ENCODE data around the gene IQCM.
"Not testable (repeated sequence)": the region's sequence is repeated elsewhere in the genome, so short reads cannot be mapped to it uniquely, and the experiment has no call there.

The IQCM gene

DNA sequence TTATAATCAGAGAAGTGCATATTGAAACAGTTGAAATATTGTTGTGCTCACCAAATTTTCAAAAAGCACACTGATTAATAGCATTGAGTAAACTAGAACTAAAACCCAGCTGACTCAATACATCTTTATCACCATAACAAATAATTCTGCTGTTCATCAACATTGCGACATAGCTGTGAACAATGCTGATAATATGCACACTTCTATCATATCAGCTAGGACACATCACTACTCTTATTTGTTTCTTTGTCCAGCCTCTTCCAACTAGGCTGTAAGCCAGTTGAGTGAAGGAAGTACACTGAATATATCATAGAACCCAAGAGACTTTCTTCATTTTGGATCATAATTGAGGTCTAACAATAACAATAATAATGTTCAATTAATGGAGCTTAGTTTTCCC lies 349.7 kb downstream of the IQCM start:
- no peak for DNase-seq (ENCODE audit: low spot score)

DNA sequence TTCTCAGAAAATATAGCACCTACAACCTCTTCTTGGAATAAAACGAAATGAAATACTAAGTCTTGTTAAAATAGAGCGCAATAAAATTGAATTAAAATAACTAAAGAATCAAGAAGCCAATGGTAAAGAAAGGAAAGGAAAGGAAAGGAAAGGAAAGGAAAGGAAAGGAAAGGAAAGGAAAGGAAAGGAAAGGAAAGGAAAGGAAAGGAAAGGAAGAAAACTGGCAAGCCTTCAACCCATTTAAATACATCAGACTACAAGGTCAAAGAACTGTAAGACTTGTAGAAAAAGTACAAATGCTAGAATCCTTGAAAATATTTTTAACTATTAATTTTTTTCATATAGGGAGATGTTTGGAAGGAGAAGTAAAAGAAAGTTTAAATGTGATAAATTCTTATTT lies 372.1 kb downstream of the IQCM start:
- DNase-seq (ENCODE audit: low spot score), result no peak

DNA sequence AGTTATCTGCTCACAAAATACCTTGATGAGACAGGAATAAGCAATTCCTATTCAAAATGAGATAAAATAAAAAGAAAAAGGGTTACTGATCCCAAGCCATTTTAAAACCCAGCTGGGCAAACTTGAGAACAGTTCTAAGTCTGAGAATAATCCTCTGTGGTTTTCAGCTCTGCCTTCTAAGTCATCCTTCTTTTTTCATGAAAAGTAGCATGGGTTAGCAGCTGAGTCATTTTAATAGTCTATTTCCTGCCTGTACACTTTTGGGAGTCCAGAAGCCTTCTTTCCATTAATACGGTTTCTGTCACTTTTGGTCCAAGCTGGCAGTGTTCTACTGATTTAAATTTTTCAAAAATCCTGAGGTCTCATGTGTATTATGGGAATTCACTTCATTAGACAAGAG lies 374.3 kb downstream of the IQCM start:
- DNase-seq (ENCODE audit: low spot score), result peak; percentile 12

DNA sequence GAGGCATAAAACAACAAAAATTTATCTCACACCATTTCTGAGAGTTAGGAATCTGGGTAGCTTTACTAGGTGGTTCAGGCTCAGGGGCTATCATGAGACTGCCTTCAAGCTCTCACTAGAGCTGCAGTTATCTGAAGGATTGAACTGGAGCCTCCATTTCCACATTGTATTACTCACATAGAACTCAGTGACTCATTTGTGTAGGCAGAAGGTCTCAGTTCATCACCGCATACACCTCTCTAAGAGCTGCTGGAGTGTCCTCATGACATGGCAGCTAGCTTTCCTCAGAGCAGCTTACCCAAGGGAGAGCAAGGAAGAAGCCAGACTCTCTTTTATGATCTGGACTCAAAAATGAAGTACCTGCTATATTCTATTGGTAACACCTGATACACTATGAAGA lies 389.2 kb downstream of the IQCM start:
- peak; percentile 38 for DNase-seq (ENCODE audit: low spot score)

GRCh38 chr4:149409555-149409962 lies 406.1 kb downstream of the IQCM start:
- no peak for DNase-seq (ENCODE audit: low spot score)

DNA sequence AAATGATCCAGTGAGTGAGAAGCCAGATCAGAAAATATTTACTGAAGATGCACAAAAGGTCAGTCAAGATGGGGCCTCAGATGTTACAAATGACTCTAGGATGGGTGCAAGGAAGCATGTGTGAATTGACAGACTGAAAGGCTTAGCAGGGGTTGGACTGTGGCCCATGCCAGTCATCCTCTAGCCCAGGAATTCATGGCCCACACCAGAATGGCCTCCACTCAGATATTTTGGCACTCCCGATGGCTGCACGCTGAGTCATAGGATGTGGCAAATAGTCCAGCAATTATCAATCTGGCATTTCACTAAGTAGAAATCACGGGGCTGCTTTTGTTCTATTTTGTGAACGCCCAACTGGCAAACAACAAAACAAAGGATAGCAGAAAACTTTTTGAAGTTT lies 406.5 kb downstream of the IQCM start:
- peak; percentile 58 for DNase-seq (ENCODE audit: low spot score)

DNA sequence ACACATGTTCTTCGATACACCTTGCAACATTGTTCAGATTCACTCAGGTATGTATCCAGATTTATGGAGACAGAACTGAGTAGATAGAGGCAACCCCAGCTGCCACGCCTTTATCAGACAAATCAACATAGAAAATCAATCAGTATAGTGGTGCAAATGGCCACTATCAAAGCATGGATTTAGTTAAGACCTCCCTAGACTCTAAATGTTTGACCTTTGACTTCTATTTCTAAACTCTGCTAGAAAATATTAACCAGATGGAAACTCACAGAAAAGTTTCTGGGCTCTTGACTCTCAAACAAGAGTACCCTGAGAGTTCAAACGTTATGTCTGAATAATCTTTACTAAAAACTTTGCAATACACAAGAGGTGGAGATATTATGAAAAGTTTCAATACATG lies 411.5 kb downstream of the IQCM start:
- no peak for DNase-seq (ENCODE audit: low spot score)

DNA sequence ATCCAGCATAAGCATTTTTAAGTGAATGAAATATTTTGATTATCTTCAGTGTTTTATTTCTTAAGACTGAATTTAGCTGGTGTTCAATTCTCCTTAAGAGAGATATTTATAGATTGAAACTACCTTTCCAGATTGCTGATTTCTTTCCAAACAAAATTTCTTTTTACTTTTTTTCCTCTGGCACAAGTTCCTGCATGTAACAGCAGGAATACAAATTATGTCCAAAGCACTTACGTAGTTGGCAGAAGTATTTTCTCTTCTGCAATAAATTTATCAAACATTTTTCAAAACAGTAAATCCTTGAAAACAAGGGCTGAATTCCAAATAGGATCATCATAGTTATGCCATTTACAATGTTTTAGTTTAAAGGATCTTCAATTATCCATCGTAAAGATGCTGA lies 412.6 kb downstream of the IQCM start:
- no peak for DNase-seq (ENCODE audit: low spot score)

- DNase-seq (ENCODE audit: low spot score), result no peak
These were observed 416.6 kb downstream of the IQCM start for GRCh38 chr4:149398993-149399392.

DNA sequence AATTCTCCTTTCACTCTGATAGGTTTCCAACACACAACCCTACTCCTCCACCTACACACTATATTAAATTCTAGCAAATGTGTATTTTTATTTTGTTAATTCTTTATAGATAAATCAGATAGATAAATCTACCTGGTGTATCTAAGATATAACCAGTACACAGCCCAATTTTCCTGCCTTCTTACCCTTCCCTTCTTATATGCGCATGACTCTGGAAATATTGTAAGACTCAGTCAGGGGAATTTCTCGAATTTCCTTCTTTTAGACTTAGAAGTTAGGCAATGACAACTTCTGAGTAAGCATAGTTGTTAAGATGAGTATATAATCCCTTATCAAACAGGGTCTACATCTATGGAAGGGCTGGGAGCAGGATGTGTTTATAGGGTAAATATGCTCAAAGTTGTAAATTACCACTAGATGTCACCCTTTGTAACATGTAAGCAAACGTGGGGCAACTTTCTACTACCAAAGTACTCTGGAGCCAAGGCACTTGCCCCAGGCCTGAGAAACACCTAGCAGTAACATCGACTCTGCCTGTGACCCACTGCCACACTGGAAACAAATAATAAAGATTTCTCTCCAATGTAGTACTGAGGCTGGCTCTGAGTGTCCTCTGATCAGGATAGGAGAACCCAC lies 444.7 kb downstream of the IQCM start:
- DNase-seq (ENCODE audit: low spot score), result peak; percentile 82

GRCh38 chr4:149370002-149370401 lies 445.6 kb downstream of the IQCM start:
- no peak for DNase-seq (ENCODE audit: low spot score)

DNA sequence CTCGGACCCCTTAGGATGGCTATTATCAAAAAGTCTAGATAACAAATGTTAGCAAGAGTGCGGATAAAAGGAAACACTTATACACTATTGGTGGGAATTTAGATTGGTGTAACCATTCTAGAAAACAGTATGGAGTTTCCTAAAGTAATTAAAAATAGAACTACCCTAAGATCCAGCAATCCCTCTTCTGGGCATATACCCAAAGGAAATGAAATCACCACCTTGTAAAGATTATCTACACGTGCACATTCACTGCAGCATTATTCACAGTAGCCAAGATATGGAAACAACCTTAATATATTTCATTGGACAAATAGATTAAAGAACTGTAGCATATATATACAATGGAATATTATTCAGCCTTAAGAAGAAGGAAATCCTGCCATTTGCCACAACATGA lies 462.4 kb downstream of the IQCM start:
- no peak for DNase-seq (ENCODE audit: low spot score)

GRCh38 chr4:149349541-149349940 lies 466.1 kb downstream of the IQCM start:
- no peak for DNase-seq (ENCODE audit: low spot score)

- no peak for DNase-seq (ENCODE audit: low spot score)
These were observed 468.5 kb downstream of the IQCM start for GRCh38 chr4:149347139-149347538.

DNA sequence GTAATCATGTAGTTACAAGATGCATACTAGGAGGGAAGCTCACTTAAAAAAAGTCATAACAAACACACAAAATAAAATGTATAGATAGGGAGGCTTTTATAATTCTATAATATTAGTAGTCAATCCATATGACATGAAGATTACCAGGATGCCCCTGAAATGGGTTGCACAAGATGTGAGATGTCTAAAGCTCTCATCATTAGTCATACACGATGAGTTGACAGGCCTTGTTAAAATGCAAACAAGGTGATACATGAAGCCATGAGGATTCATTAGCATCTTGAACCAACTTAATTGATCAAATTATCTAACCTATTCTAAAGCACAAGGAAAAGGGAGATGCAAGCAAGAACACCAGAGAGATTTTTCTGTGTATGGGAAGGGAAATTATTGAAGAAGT lies 470.2 kb downstream of the IQCM start:
- DNase-seq (ENCODE audit: low spot score), result peak; percentile 43

- DNase-seq (ENCODE audit: low spot score), result peak; percentile 46
These were observed 471.2 kb downstream of the IQCM start for GRCh38 chr4:149344436-149344835.

DNA sequence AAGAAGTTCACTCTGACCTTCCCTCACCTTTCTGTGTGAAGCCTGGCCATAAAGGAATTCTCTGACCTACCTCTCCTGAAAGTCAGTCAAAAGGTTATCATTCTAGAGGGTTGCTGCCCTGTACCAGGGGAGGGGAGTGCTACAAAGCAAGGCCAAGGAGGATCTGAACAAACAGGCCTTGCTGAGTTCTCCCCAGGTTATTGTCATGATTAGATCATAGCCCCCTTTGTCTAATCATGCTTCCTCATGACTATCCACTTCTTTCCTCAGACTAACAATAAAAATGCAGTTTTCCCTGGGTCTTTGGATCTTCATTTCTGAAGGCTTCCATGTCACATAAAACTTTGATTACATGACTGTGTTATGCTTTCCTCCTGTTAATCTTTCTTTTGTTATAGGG lies 472.0 kb downstream of the IQCM start:
- no peak for DNase-seq (ENCODE audit: low spot score)

- not testable (repeated sequence) for DNase-seq (ENCODE audit: low spot score)
These were observed 474.5 kb downstream of the IQCM start for GRCh38 chr4:149341117-149341516.

- no peak for DNase-seq (ENCODE audit: low spot score)
These were observed 487.5 kb downstream of the IQCM start for GRCh38 chr4:149328161-149328560.

DNA sequence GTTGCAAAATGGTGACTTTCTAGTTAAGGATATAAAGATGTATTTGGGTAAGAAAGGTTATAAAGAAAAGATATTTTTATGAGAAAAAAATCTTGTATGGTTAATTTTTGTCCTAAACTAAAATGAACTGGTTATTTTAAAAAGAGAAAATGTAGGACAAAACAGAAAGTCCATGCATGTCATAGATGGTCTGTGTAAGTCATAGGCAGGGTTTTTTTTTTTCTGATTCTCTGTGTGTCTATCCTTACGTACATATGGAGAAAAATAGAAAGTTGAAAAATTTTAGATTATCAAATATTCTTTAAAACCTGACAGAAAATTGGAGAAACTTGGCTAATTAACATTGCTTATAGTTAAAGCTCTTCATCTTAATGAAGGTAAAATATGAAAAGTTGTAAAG lies 493.4 kb downstream of the IQCM start:
- no peak for DNase-seq (ENCODE audit: low spot score)

DNA sequence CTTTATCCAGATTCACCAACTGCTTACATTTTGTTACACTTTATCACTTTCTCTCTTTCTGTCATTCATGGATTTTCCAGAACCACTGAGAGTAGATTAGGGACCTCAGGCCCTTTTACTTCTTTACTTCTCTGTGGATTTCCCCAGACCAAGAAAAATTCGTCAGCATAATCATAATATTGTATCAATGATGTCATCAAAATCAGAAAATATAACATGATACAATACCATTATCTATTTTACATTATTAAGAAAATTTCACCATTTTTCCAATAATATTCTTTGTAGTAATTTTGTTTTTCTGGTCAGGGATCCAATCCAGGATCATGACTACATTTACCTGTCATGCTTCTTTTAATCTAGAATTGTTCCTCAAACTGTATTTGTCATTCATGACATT lies 494.2 kb downstream of the IQCM start:
- no peak for DNase-seq (ENCODE audit: low spot score)

GRCh38 chr4:149311076-149311475 lies 504.6 kb downstream of the IQCM start:
- DNase-seq (ENCODE audit: low spot score), result no peak

- no peak for DNase-seq (ENCODE audit: low spot score)
These were observed 509.1 kb downstream of the IQCM start for GRCh38 chr4:149306537-149306936.

All from RKO (cell line).